HK-2 (cell line): ENCODE measurements around the gene FUT6.
"Not testable (repeated sequence)": the region's sequence is repeated elsewhere in the genome, so short reads cannot be mapped to it uniquely, and the experiment has no call there.

Source experiments
- DNase-seq: peaks from one replicate; pipeline ENCODE4 v3.0.0-alpha.2; 2018; ENCODE audit not compliant: unreplicated experiment

Gene FUT6

DNA sequence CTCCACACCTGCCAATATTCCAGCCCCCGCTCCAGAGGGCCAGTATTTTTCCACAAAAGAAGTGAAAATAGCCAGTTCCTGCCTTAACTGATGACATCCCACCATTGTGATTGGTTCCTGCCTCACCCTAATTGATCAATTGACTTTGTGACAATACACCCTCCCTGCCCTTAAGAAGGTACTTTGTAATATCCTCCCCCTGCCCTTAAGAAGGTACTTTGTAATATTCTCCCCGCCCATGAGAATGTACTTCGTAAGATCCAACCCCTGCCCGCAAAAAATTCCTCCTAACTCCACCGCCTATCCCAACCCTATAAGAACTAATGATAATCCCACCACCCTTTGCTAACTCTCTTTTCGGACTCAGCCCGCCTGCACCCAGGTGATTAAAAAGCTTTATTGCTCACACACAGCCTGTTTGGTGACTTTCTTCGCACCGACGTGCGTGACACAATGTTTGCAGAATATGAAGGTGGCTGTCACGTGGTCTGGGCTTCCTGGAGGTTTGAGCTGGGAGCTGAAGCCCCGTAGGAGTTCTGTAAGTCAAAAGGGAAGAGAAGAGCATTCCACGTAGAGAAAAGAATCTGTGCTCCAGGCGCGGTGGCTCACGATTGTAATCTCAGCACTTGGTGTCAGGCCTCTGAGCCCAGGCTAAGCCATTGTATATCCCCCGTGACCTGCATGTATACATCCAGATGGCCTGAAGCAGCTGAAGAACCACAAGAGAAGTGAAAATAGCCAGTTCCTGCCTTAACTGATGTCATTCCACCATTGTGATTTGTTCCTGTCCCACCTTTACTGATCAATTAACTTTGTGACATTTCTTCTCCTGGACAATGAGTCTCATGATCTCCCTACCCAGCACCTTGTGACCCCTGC lies 17.9 kb upstream of the FUT6 start:
- no peak for DNase-seq

DNA sequence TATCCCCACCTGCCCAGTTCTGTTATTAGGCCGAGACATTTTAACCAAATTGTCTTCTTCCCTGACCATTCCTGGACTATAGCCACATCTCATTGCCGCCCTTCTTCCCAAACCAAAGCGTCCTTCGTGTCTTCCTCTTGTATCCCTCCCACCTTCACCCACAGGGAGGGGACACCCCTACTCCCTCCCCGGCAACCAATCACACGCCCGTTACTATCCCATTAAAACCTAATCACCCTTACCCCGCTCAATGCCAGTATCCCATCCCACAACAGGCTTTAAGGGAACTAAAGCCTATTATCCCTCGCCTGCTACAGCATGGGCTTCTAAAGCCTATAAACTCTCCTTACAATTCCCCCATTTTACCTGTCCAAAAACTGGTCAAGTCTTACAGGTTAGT lies 15.6 kb upstream of the FUT6 start:
- DNase-seq: not testable (repeated sequence)

GRCh38 chr19:5854121-5854520 lies 14.6 kb upstream of the FUT6 start:
- not testable (repeated sequence) for DNase-seq

DNA sequence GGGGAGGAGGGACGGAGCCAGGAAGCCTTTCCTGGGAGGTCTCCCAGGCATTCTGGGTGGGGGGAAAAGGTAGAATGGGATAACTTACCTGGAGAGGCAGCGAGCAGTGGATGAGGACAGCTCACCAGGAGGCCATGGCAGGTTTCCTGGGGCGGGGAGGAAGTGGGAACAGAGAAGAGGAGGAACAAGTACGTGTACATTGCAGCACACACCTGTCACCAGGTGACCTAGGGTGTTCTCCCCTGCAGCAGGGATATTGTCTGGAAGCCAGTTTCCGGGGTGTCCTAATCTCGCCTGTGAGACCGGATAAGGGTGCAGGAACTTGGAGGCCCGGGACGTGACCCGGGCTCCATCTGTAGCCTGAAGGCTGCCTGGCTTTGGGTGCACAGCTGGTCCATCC lies 11.8 kb upstream of the FUT6 start, which contains the start of gene FUT3:
Gene FUT3 (minus strand): TSS at position 148 of the 400 bp plus-strand sequence.
- DNase-seq: no peak

DNA sequence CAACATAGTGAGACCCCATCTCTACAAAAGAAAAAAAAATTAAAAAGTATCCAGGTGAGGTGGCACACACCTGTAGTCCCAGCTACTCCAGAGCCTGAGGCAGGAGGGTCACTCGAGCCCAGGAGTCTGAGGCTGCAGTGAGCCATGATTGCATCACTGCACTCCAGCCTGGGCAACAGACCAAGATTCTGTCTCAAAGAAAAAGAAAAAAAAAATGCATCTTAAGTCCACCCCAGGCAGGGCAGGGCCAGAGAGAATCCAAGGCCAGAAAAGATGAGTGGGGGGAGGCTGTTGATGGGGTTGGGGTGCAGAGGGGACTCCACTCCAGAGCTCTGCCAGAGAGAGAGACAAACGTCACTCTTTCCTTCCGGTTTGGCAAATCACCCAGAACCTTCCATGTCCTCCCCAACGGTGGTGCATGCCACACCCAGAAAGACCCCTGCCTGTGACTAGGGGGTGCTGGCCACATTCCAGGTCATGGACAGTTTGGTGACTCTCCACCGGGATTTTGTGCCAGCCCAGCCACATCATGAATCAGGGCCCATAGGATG lies 11.3 kb upstream of the FUT6 start:
- DNase-seq: no peak

- no peak for DNase-seq
These were observed 10.7 kb upstream of the FUT6 start for GRCh38 chr19:5850189-5850588.

DNA sequence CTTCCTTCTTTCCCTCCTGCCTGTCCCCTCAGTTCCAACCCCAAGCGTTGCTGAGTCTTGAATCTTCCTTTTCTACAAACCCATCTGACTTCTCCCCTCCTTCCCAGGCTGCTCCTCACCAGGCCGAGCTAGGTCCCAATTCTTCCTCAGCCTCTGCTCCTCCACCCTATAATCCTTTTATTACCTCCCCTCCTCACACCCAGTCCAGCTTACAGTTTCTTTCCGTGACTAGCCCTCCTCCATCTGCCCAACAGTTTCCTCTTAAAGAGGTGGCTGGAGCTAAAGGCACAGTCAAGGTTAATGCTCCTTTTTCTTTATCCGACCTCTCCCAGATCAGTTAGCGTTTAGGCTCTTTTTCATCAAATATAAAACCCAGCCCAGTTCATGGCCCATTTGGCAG lies 9.1 kb upstream of the FUT6 start:
- DNase-seq: not testable (repeated sequence)

GRCh38 chr19:5847846-5848245 lies 8.3 kb upstream of the FUT6 start:
- DNase-seq: not testable (repeated sequence)

- no peak for DNase-seq
These were observed 5.2 kb upstream of the FUT6 start for GRCh38 chr19:5844456-5845433.

GRCh38 chr19:5843295-5843927 lies 3.9 kb upstream of the FUT6 start:
- DNase-seq: no peak

DNA sequence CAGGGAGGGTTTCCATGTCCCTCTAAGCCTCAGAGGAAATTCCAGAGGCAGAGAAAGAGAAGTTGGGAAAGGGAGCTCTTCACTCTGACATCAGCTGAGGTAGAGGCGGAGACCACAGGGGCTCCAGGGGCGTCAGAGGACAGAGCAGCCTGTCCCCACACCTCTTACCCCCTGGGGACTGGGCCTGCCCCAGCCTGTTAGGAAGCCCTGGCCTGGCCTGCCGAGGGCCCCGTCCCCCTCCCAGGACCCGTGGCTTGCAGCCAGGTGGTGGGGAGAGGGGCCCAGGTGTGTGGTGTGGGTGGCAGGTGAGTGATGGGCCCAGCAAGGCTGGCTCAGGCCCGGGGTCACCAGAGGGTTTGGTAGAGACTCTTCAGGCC lies 2.2 kb upstream of the FUT6 start:
- DNase-seq: not testable (repeated sequence)

GRCh38 chr19:5838353-5839064 lies 993 bp downstream of the FUT6 start:
- no peak for DNase-seq

DNA sequence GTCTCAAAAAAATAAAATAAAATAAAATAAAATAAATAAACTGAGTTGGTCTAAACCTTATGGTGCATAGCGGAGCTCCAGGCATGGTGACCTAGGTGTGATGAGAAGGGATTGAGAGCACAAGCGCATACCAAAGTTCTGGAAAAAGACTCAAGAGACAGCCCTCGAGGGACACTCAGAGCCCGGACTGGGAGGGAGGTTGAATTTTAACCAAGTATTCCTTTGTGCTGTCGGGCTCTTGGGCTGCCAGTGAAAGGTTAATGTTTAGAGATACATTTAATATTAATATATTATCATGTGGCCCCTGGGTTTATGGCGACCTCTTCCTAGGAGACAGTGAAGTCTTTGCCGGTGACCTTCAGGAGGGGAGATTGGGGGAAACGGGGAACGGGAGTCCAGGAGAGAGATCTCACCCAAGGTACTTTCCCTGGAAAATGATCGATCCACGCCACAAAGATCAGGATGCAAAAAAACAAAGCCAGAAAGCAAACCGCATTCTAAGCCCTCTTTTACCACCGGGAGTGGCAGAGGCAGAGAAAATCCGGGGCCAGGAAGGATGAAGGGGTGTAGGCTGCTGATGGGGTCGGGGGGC lies 1.6 kb downstream of the FUT6 start:
- DNase-seq: no peak

DNA sequence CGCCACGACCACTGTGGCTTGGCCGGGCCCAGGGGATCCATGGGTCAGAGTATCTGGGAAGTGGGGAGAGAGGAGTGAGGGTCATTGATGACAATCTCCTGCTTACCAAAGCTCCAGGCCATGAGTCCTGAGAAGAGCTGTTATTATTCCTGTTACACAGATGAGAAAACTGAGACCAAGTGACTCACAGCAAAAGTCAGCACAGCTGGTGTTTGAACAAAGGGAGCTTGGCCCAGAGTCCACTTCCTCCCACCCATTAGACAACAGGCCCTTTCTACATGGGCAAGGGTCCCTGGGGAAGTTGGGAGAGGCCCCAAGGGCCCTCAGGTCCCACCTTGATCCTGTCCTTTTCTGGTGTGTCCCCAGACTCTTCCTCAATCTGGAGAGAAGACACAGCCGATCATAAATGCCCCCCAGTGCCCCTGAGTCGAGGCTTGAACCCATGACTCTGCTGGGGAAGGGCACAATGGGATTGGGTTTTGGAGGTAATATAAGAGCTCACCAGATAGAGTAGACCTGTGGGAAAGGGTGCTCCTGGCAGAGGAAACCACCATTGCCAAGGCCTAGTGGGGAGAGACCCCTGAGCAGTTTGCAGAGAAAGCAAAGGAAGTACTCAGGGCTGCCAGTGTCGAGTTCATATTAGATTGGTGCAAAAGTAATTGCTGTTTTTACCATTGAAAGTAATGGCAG lies 6.8 kb downstream of the FUT6 start:
- DNase-seq: no peak

GRCh38 chr19:5832061-5832460 lies 7.4 kb downstream of the FUT6 start:
- DNase-seq: no peak

- DNase-seq: no peak
These were observed 8.3 kb downstream of the FUT6 start for GRCh38 chr19:5831159-5831558.

DNA sequence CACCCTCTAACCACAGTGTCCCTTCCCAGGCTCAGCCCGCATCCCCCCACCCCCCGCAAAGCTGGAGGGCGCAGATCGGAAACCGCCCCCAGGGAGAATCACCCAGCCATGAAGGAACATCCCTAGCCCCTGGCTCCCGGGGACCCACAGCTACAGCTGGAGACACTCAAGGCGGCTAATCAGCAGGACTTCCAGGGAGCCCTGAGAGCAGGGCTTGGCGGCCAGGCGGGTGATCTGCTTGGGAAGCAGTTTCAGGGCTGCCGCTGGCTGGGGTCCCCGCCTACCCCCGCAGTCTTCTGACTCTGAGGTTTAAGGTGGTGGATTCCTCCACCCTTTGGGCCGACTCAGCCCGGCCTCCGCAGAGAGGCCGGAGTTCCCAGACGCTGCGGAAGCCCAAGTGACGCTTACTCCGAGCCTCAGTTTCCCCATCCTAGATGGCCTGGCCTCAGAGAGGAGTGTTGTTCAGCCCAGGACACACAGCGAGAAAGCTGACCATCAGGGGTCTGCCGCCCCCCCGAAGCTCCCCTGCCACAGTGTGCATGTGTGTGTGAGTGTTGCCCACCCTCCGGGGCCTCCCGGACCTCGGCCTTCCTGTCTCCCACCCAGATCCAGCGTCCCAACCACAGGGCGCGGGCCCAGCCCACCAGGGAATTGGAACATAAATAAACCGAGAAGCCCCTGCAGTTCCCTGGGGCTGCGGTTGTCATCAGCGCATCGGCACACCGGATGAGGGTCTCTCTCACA lies 9.8 kb downstream of the FUT6 start:
- no peak for DNase-seq

GRCh38 chr19:5828661-5829566 lies 10.6 kb downstream of the FUT6 start:
- DNase-seq: peak; percentile 70
